Measurements from ENCODE around the gene EHD1. TPM values are rescaled to one million over a fixed set of nuclear protein-coding genes. Genes with fewer than 3 reads are reported as not detected.

The EHD1 gene
- total and polyA plus RNA-seq, 5 donors, result 20.8 to 35.3 (median 28.0) TPM

DNA sequence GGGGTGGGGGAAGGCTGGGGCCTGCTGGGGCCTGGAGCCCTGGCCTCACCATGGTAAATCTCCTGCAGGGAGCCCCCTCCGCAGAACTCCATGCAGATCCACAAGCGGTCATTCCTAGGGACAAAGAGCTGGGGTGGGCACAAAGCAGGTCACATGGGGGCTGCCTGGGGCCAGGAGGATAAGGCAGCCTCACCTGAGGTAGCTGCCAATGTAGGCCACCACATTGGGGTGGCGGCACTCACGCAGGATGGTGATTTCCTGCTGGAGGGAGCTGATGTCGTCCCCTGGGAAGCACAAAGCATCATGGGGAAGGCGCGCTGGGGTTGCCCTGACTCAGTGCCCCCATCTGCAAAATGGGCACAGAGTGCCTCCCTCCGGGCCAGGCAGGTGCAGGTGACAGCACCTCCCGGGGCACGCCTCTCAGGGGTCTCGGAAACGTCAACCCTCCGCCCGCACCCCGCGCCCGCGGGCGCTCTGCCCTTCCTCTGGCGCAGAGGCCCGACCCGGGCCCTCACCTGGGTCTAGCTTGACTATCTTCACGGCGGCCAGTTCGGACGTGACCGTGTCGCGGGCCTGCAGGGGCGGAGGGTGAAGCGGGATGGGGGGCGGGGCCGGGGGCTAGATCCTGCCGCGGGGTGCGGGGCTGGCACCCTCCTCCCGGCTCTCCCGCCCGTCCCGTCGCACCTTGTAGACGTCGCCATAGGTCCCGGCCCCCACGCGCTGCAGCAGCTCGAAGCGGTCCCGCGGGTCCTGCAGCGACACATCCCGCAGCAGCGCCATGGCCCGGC is 75.9 kb downstream of the EHD1 start:
- WGBS, result 12% methylated on average over 54 of the region's 54 CpGs
- ATAC-seq (peak; percentile 0 to 1), DNase-seq (peak in 1 of 3 donors; percentile 62)
- H3K9me3 ChIP-seq (ENCODE audit: control insufficient read depth, low read length), result no peaks in the 10 kb centered on the region
- H3K27ac ChIP-seq (ENCODE audit: low read length), result peak overlapping the region; percentile 65
- H3K4me3 ChIP-seq (ENCODE audit: low read length), result peak overlapping the region; percentile 73
- no peaks in the 10 kb centered on the region for H3K27me3 ChIP-seq (ENCODE audit: control insufficient read depth, insufficient read depth)
- H3K4me1 ChIP-seq (ENCODE audit: control insufficient read depth, insufficient read depth, low read length), result peaks cover 3% of the 10 kb centered on the region
- intact Hi-C loops (cut with DNase I), result no loop called here

Small RNAs within 50 kb of the gene (microRNA-seq; reads per million reads assigned to microRNA genes)
- 0 to 0.42 reads per million in 2 donors for gene MIR6749
- 0.42 to 0.54 reads per million in 2 donors for gene MIR6750

Other genes starting within 250 kb of the EHD1 start
- gene NRXN2, start 155.4 kb downstream of the EHD1 start, total RNA-seq, result 1 to 10 TPM; 2.1 to 5.7 (median 2.9) TPM
- gene NRXN2, start 155.4 kb downstream of the EHD1 start, polyA plus RNA-seq, result 2.2 TPM
- gene RASGRP2, start 134.5 kb downstream of the EHD1 start, total RNA-seq, result 10 to 100 TPM; 25.5 to 37.3 (median 33.6) TPM
- 69.6 TPM for gene RASGRP2, start 134.5 kb downstream of the EHD1 start, polyA plus RNA-seq
- 10 to 100 TPM; 38.5 to 71.5 (median 57.9) TPM for gene PYGM, start 118.6 kb downstream of the EHD1 start, total RNA-seq
- 50.2 TPM for gene PYGM, start 118.6 kb downstream of the EHD1 start, polyA plus RNA-seq
- 100 to 1,000 TPM; 188 to 203 (median 197) TPM for gene SF1, start 100.1 kb downstream of the EHD1 start, total RNA-seq
- gene SF1, start 100.1 kb downstream of the EHD1 start, polyA plus RNA-seq, result 72.8 TPM
- gene MAP4K2, start 75.4 kb downstream of the EHD1 start, total RNA-seq, result 10 to 100 TPM in 3 of 4 donors, 1 to 10 TPM in 1; 8.7 to 11.7 (median 11.0) TPM
- 11.0 TPM for gene MAP4K2, start 75.4 kb downstream of the EHD1 start, polyA plus RNA-seq
- gene MEN1, start 68.1 kb downstream of the EHD1 start, total RNA-seq, result 10 to 100 TPM in 2 of 4 donors, 1 to 10 TPM in 2; 9.6 to 11.7 (median 10.1) TPM
- gene MEN1, start 68.1 kb downstream of the EHD1 start, polyA plus RNA-seq, result 10.1 TPM
- gene CDC42BPG, start 34.0 kb downstream of the EHD1 start, total RNA-seq, result 1 to 10 TPM in 1 of 4 donors, under 1 TPM in 3; 0.39 to 2.3 (median 0.78) TPM
- gene CDC42BPG, start 34.0 kb downstream of the EHD1 start, polyA plus RNA-seq, result 0.36 TPM
- gene ATG2A, start 38.6 kb upstream of the EHD1 start, total RNA-seq, result 10 to 100 TPM; 13.3 to 17.9 (median 15.3) TPM
- 13.6 TPM for gene ATG2A, start 38.6 kb upstream of the EHD1 start, polyA plus RNA-seq
- gene PPP2R5B, start 46.1 kb upstream of the EHD1 start, total RNA-seq, result 10 to 100 TPM; 21.7 to 28.0 (median 24.6) TPM
- gene PPP2R5B, start 46.1 kb upstream of the EHD1 start, polyA plus RNA-seq, result 28.9 TPM
- gene GPHA2, start 57.3 kb upstream of the EHD1 start, total RNA-seq, result not detected
- not detected for gene GPHA2, start 57.3 kb upstream of the EHD1 start, polyA plus RNA-seq
- gene MAJIN, start 93.5 kb upstream of the EHD1 start, total RNA-seq, result not detected
- gene MAJIN, start 93.5 kb upstream of the EHD1 start, polyA plus RNA-seq, result not detected
- gene BATF2, start 118.3 kb upstream of the EHD1 start, total RNA-seq, result 1 to 10 TPM; 1.4 to 3.5 (median 1.7) TPM
- gene BATF2, start 118.3 kb upstream of the EHD1 start, polyA plus RNA-seq, result 1.3 TPM
- 100 to 1,000 TPM; 117 to 144 (median 130) TPM for gene ARL2, start 135.5 kb upstream of the EHD1 start, total RNA-seq
- gene ARL2, start 135.5 kb upstream of the EHD1 start, polyA plus RNA-seq, result 179 TPM
- gene SNX15, start 148.8 kb upstream of the EHD1 start, total RNA-seq, result 10 to 100 TPM; 14.3 to 25.2 (median 19.9) TPM
- gene SNX15, start 148.8 kb upstream of the EHD1 start, polyA plus RNA-seq, result 16.7 TPM
- 1 to 10 TPM; 4.2 to 7.7 (median 6.4) TPM for gene SAC3D1, start 162.6 kb upstream of the EHD1 start, total RNA-seq
- 6.4 TPM for gene SAC3D1, start 162.6 kb upstream of the EHD1 start, polyA plus RNA-seq
- gene NAALADL1, start 179.9 kb upstream of the EHD1 start, total RNA-seq, result 1 to 10 TPM; 8.1 to 9.8 (median 8.8) TPM
- 7.1 TPM for gene NAALADL1, start 179.9 kb upstream of the EHD1 start, polyA plus RNA-seq
- 1 to 10 TPM in 2 of 4 donors, under 1 TPM in 2; 0.22 to 1.6 (median 1.3) TPM for gene CDCA5, start 205.4 kb upstream of the EHD1 start, total RNA-seq
- 0.50 TPM for gene CDCA5, start 205.4 kb upstream of the EHD1 start, polyA plus RNA-seq
- 10 to 100 TPM; 25.6 to 27.3 (median 26.3) TPM for gene ZFPL1, start 205.6 kb upstream of the EHD1 start, total RNA-seq
- 32.6 TPM for gene ZFPL1, start 205.6 kb upstream of the EHD1 start, polyA plus RNA-seq
- 10 to 100 TPM; 68.0 to 80.9 (median 79.1) TPM for gene VPS51, start 217.6 kb upstream of the EHD1 start, total RNA-seq
- 67.1 TPM for gene VPS51, start 217.6 kb upstream of the EHD1 start, polyA plus RNA-seq
- 10 to 100 TPM; 45.7 to 91.5 (median 52.3) TPM for gene TM7SF2, start 233.3 kb upstream of the EHD1 start, total RNA-seq
- 63.5 TPM for gene TM7SF2, start 233.3 kb upstream of the EHD1 start, polyA plus RNA-seq
- gene ZNHIT2, start 239.1 kb upstream of the EHD1 start, total RNA-seq, result 1 to 10 TPM; 6.4 to 9.2 (median 7.8) TPM
- 11.6 TPM for gene ZNHIT2, start 239.1 kb upstream of the EHD1 start, polyA plus RNA-seq
- gene FAU, start 243.5 kb upstream of the EHD1 start, total RNA-seq, result 100 to 1,000 TPM; 658 to 797 (median 721) TPM
- 686 TPM for gene FAU, start 243.5 kb upstream of the EHD1 start, polyA plus RNA-seq
- 10 to 100 TPM; 31.1 to 37.7 (median 34.1) TPM for gene MRPL49, start 243.7 kb upstream of the EHD1 start, total RNA-seq
- 24.8 TPM for gene MRPL49, start 243.7 kb upstream of the EHD1 start, polyA plus RNA-seq